Activated T-helper 1 cell treated with anti-CD3 and anti-CD28 coated beads, Interleukin-12 subunit alpha, Interleukin-12 subunit beta, Interleukin-2, Interleukin-4 antibody, amounts not matched to agents 30 ng/mL and 10 ng/mL and 1 ng/mL, durations not matched to agents 14 hours and 24 hours and 36 hours (primary cell): Measurements from ENCODE around the gene KLF7. TPM values are rescaled to one million over a fixed set of nuclear protein-coding genes. Genes with fewer than 3 reads are reported as not detected.

Experiments used
- DNase-seq: peaks from one replicate; pipeline ENCODE4 v3.0.0; 2021; ENCODE audit warnings: low spot score
- H3K27ac Mint-ChIP-seq: one replicate; pipeline ENCODE4 v1.8.0; 2021; ENCODE audit warnings: mild to moderate bottlenecking, mixed read lengths
- H3K27me3 Mint-ChIP-seq: one replicate; pipeline ENCODE4 v1.8.0; 2022; ENCODE audit warnings: mild to moderate bottlenecking, moderate library complexity, mixed read lengths; ENCODE audit not compliant: insufficient read depth
- H3K36me3 Mint-ChIP-seq: one replicate; pipeline ENCODE4 v1.8.0; 2021; ENCODE audit warnings: low read depth, mixed read lengths
- H3K4me1 Mint-ChIP-seq: one replicate; pipeline ENCODE4 v1.8.0; 2021; ENCODE audit warnings: low read depth, mixed read lengths
- H3K4me3 Mint-ChIP-seq: one replicate; pipeline ENCODE4 v1.8.0; 2021; ENCODE audit warnings: mild to moderate bottlenecking, moderate library complexity, mixed read lengths
- H3K9me3 Mint-ChIP-seq: one replicate; pipeline ENCODE4 v1.8.0; 2021; ENCODE audit warnings: mixed read lengths
- intact Hi-C: fragments of 100-400 bp; cut with micrococcal nuclease; formaldehyde crosslinking; loops from one replicate; pipeline ENCODE4 v1.15.1; 2024
- total RNA-seq: library from RNA; stranded (reverse); gene quantifications from 2 replicates; pipeline ENCODE4 v1.2.3, GENCODE V29; 2022

KLF7 gene
- total RNA-seq, 1 donor from 2014 or later = 16.5 TPM

DNA sequence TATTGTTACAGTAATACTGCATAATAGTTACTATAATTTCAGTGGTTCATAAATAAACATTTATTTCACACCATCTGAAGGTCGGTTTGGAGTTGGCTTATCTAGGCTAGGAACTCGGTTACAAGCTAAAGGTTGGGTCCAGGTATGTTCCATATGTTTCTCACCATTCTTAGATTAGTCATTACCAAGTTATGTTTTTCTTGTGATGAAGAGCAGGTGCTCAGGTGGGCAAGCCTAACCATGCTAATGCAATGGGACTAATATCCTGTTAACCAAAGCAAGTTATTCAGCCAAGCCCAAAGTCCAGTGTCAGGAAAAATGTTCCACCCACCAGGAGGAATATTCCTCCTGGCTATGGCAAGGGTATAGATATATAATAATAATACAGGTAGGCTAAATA lies 133.3 kb downstream of the KLF7 start:
- H3K9me3 Mint-ChIP-seq = peaks cover 18% of the 10 kb centered on the region
- no peaks in the 10 kb centered on the region for H3K36me3 Mint-ChIP-seq
- intact Hi-C loops = no loop called here
- H3K4me1 Mint-ChIP-seq = no peaks in the 10 kb centered on the region
- no peak for DNase-seq
- no peak overlapping the region for H3K27ac Mint-ChIP-seq
- peaks cover 11% of the 10 kb centered on the region for H3K27me3 Mint-ChIP-seq
- no peak overlapping the region for H3K4me3 Mint-ChIP-seq

Other genes starting within 250 kb of the KLF7 start
- not detected in 2 replicates for gene CPO, start 226.4 kb downstream of the KLF7 start, total RNA-seq